Measurements from ENCODE around the gene MAP4K2. TPM values are rescaled to one million over a fixed set of nuclear protein-coding genes. Genes with fewer than 3 reads are reported as not detected.

Gene MAP4K2
- total and polyA plus RNA-seq, 9 of the 15 experiments (the other 6 are each of a cell fraction or from before 2014, with no cell fraction given): 0.13 to 14.5 (median 7.3) TPM

- no peak for TF ChIP-seq ATF1 (CRISPR knock-in tag; IDR thresholded peaks at IDR 0.05)
- no peak for TF ChIP-seq ATF1 (tag; IDR thresholded peaks at IDR 0.05)
- TF ChIP-seq MAZ (CRISPR knock-in tag; conservative IDR thresholded peaks at IDR 0.05 in 1 of 2, IDR thresholded peaks at IDR 0.05 in 1 of 2): peak in 1 of 2 experiments; percentile 22; a peak in 1 of 4 replicates
Observed at GRCh38 chr11:64767344-64768299, 35.4 kb downstream of the MAP4K2 start (continued).

GRCh38 chr11:64766881-64767280, 36.1 kb downstream of the MAP4K2 start:
- BruUV-seq (replicated peaks): no TSS peak
- H3K79me2 ChIP-seq (ENCODE audit: control insufficient read depth, insufficient read depth, low read length): peaks cover 46% of the 10 kb centered on the region
- FAIRE-seq (no peak), ATAC-seq (no peak), DNase-seq (ENCODE audit: extremely low read depth in 1 of 4, low spot score in 3 of 4) (no peak)
- peaks cover 58% of the 10 kb centered on the region for H4K20me1 ChIP-seq (replicated peaks; ENCODE audit: control insufficient read depth, insufficient read depth, low read length)
- no peak overlapping the region for H3K4me3 ChIP-seq
- in situ Hi-C loops (cut with MboI) (no loop called here), intact Hi-C loops (cut with micrococcal nuclease) (loop anchor here (1.0 kb wide), 1 partner anchor 24 kb away; no protein-coding TSS in a partner anchor)
- peaks cover 96% of the 10 kb centered on the region for H3K36me3 ChIP-seq (ENCODE audit: control insufficient read depth, insufficient read depth, low read length)
- POLR2A ChIA-PET: interaction anchor here (1.0 to 7.9 kb wide), 5 partner anchors 7 to 78 kb away, joined by 3 to 168 read pairs (median 4); partner anchors contain the start of gene SF1
- peak; percentile 4; the same call in 1 of the 2 replicates for TF ChIP-seq RBFOX2 (IDR thresholded peaks at IDR 0.05; ENCODE audit: low read depth, low read length)
- TF ChIP-seq TEAD2 (tag; IDR thresholded peaks at IDR 0.05): no peak
- no peaks in the 10 kb centered on the region for H3K9me3 ChIP-seq (replicated peaks; ENCODE audit: control insufficient read depth, insufficient read depth, low read depth, low read length)
- no peak overlapping the region for H3K4me2 ChIP-seq (ENCODE audit: insufficient read depth, low read length)
- CTCF ChIA-PET (ENCODE audit: low intra/inter-chr PET ratio): interaction anchor here (1.0 kb wide), 1 partner anchor 24 kb away, joined by 3 read pairs; no protein-coding TSS in a partner anchor
- no peak overlapping the region for H2AFZ ChIP-seq (ENCODE audit: low read depth, low read length)
- H3K9me1 ChIP-seq (ENCODE audit: control insufficient read depth, insufficient read depth, low read length): peaks cover 10% of the 10 kb centered on the region
- no peaks in the 10 kb centered on the region for H3K27me3 ChIP-seq (ENCODE audit: control insufficient read depth in 2 of 2, insufficient read depth in 2 of 2, low read length in 2 of 2)
- no peak overlapping the region for H3K27ac ChIP-seq (ENCODE audit: extremely low read depth, low read depth, low read length)
- H3K4me1 ChIP-seq (replicated peaks in 1 of 2; ENCODE audit: control insufficient read depth in 2 of 2, insufficient read depth in 2 of 2, low read length in 2 of 2): peaks cover 13 to 35% of the 10 kb centered on the region in 2 experiments
- WGBS (ENCODE audit: insufficient coverage, low coverage, missing lambda C conversion rate): 100% methylated on average over 2 of the region's 11 CpGs
- H3K9ac ChIP-seq (ENCODE audit: insufficient read depth in 1 of 2, low read depth in 2 of 2, low read length in 2 of 2): no peak overlapping the region

Measured in K562 (cell line).